Gastrocnemius medialis (tissue), 4 donors: Measurements from ENCODE around the gene RALY. TPM values are rescaled to one million over a fixed set of nuclear protein-coding genes. Genes with fewer than 3 reads are reported as not detected.
A peak's percentile ranks its signal among the peaks of the same experiment; 100 is the strongest.

Source experiments
- ATAC-seq, 2 donors: fragments of 150-250 bp; one replicate each; pipeline ENCODE4 v1.9.1; 2016
- DNase-seq, 2 donors: peaks; one replicate each; pipeline ENCODE4 v3.0.0-alpha.2; 2019
- H3K27ac ChIP-seq, 4 donors: fragments of 200-600 bp; sonication (generic); 1 replicate in 1 of 4; 2 replicates in 3 of 4; pipeline ENCODE4 v1.5.1; 2016 to 2018; ENCODE audit warnings: mild to moderate bottlenecking in 2 of 4, moderate library complexity in 1 of 4
- H3K27me3 ChIP-seq, 3 donors: fragments of 200-600 bp; sonication (generic) in 2 of 3; 1 replicate in 1 of 3; 2 replicates in 2 of 3; pipeline versions ENCODE4 v1.5.1 to v1.6.0; 2016 to 2019; ENCODE audit warnings: mild to moderate bottlenecking in 1 of 3, moderate library complexity in 1 of 3
- H3K36me3 ChIP-seq, 2 donors: fragments of 200-600 bp; sonication (generic) in 1 of 2; one replicate each; pipeline ENCODE4 v1.5.1; 2017 to 2018
- H3K4me1 ChIP-seq, 2 donors: fragments of 200-600 bp; sonication (generic) in 1 of 2; one replicate each; pipeline ENCODE4 v1.5.1; 2016 to 2017; ENCODE audit warnings: mild to moderate bottlenecking in 2 of 2
- H3K4me3 ChIP-seq, 4 donors: fragments of 200-600 bp; sonication (generic) in 3 of 4; 1 replicate in 1 of 4; 2 replicates in 3 of 4; pipeline ENCODE4 v1.5.1; 2016 to 2019; ENCODE audit warnings: mild to moderate bottlenecking in 2 of 4
- H3K9me3 ChIP-seq, 3 donors: fragments of 200-600 bp; sonication (generic) in 2 of 3; 1 replicate in 1 of 3; 2 replicates in 2 of 3; pipeline ENCODE4 v1.5.1; 2016 to 2019
- CTCF ChIP-seq, 5 experiments: fragments of 450-650 bp in 3 of 5; fragments of 200-600 bp in 2 of 5; sonication (generic) in 2 of 5; IDR thresholded peaks in 4 of 5; conservative IDR thresholded peaks in 1 of 5; 1 replicate in 4 of 5; 2 replicates in 1 of 5; pipeline ENCODE4 v1.5.1; 2016 to 2019; ENCODE audit warnings: antibody characterized with exemption in 5 of 5, mild to moderate bottlenecking in 3 of 5, moderate library complexity in 3 of 5
- POLR2A ChIP-seq, 2 donors: fragments of 450-650 bp; IDR thresholded peaks; one replicate each; pipeline ENCODE4 v1.6.1; 2017; ENCODE audit warnings: antibody characterized with exemption in 2 of 2, mild to moderate bottlenecking in 2 of 2, moderate library complexity in 2 of 2
- in situ Hi-C, 4 donors: fragments of 200-750 bp; cut with MboI; loops; one replicate each; pipeline versions ENCODE4 v1.15.0 to v1.8.0; 2017; ENCODE audit warnings: low sequenced_read_pairs in 4 of 4
- intact Hi-C: fragments of 100-400 bp; cut with DNase I; formaldehyde crosslinking; loops from one replicate; pipeline ENCODE4 v1.15.1; 2023; ENCODE audit warnings: low total_unique reads
- total RNA-seq, 4 donors: library from RNA; depleted of rRNA; stranded (reverse); fragments of >200 nt; gene quantifications; one replicate each; pipeline versions ENCODE4 v1.1.0 to v1.2.3, GENCODE V29; 2016

The RALY gene
- total RNA-seq, 4 donors from 2014 or later = 69.0 to 119 (median 93.1) TPM

- no peak overlapping the region for H3K4me3 ChIP-seq
- ATAC-seq (peak; percentile 82 to 86), DNase-seq (peak; percentile 85 to 88)
- H3K27ac ChIP-seq = peak overlapping the region; percentile 58 to 75 (median 72)
- intact Hi-C loops (loop anchor here (1.0 kb wide), 1 partner anchor 29 kb away; the partner anchor contains the start of gene EIF2S2), in situ Hi-C loops (loop anchor here in 1 of 4 donors (10.0 kb wide), 1 partner anchor 88 kb away; the partner anchor contains the start of gene RALY)
- H3K4me1 ChIP-seq = peaks cover 19 to 23% of the 10 kb centered on the region in 2 donors
- no peaks in the 10 kb centered on the region for H3K27me3 ChIP-seq
- H3K36me3 ChIP-seq = peaks cover 0 to 55% of the 10 kb centered on the region in 2 donors
- H3K9me3 ChIP-seq = no peaks in the 10 kb centered on the region
- TF ChIP-seq POLR2A (IDR thresholded peaks at IDR 0.05) = no peak
- peak in 2 of 5 experiments; percentile 15 to 26 for TF ChIP-seq CTCF (IDR thresholded peaks at IDR 0.05 in 4 of 5, conservative IDR thresholded peaks at IDR 0.05 in 1 of 5)
Measured at GRCh38 chr20:34083137-34083536, 89.4 kb downstream of the RALY start.

GRCh38 chr20:34083781-34084180 is 90.1 kb downstream of the RALY start:
- DNase-seq (no peak), ATAC-seq (no peak)
- Histone ChIP-seq H3K27me3 (no peaks in the 10 kb centered on the region), H3K36me3 (peaks cover 0 to 55% of the 10 kb centered on the region in 2 donors), H3K4me1 (peaks cover 19 to 23% of the 10 kb centered on the region in 2 donors), H3K27ac (peak overlapping the region; percentile 58 to 75 (median 72)), H3K9me3 (no peaks in the 10 kb centered on the region), H3K4me3 (no peak overlapping the region)
- TF ChIP-seq POLR2A (IDR thresholded peaks at IDR 0.05) = no peak
- no peak for TF ChIP-seq CTCF (IDR thresholded peaks at IDR 0.05 in 4 of 5, conservative IDR thresholded peaks at IDR 0.05 in 1 of 5)
- in situ Hi-C loops (loop anchor here in 1 of 4 donors (10.0 kb wide), 1 partner anchor 89 kb away; the partner anchor contains the start of gene RALY), intact Hi-C loops (loop anchor here (1.0 kb wide), 1 partner anchor 29 kb away; the partner anchor contains the start of gene EIF2S2)

GRCh38 chr20:34084227-34084923 is 90.7 kb downstream of the RALY start:
- DNase-seq (peak in 1 of 2 donors; percentile 40), ATAC-seq (peak; percentile 59 to 69)
- intact Hi-C loops = no loop called here
- no peaks in the 10 kb centered on the region for H3K9me3 ChIP-seq
- in situ Hi-C loops = loop anchor here in 1 of 4 donors (10.0 kb wide), 1 partner anchor 90 kb away; the partner anchor contains the start of gene RALY
- peaks cover 0 to 55% of the 10 kb centered on the region in 2 donors for H3K36me3 ChIP-seq
- no peaks in the 10 kb centered on the region for H3K27me3 ChIP-seq
- TF ChIP-seq CTCF (IDR thresholded peaks at IDR 0.05 in 4 of 5, conservative IDR thresholded peaks at IDR 0.05 in 1 of 5) (no peak), POLR2A (IDR thresholded peaks at IDR 0.05) (no peak)
- peaks cover 19 to 23% of the 10 kb centered on the region in 2 donors for H3K4me1 ChIP-seq
- peak overlapping the region; percentile 26 to 74 (median 64) for H3K27ac ChIP-seq
- H3K4me3 ChIP-seq = no peak overlapping the region

- H3K4me3 ChIP-seq = no peak overlapping the region
- no peaks in the 10 kb centered on the region for H3K27me3 ChIP-seq
- ATAC-seq (no peak), DNase-seq (no peak)
- no peaks in the 10 kb centered on the region for H3K9me3 ChIP-seq
- TF ChIP-seq POLR2A (IDR thresholded peaks at IDR 0.05) (no peak), CTCF (IDR thresholded peaks at IDR 0.05 in 4 of 5, conservative IDR thresholded peaks at IDR 0.05 in 1 of 5) (no peak)
- in situ Hi-C loops (loop anchor here in 1 of 4 donors (10.0 kb wide), 1 partner anchor 91 kb away; the partner anchor contains the start of gene RALY), intact Hi-C loops (no loop called here)
- H3K4me1 ChIP-seq = peaks cover 29 to 30% of the 10 kb centered on the region in 2 donors
- H3K36me3 ChIP-seq = peaks cover 0 to 55% of the 10 kb centered on the region in 2 donors
- no peak overlapping the region for H3K27ac ChIP-seq
Measured at GRCh38 chr20:34085544-34086040, 91.9 kb downstream of the RALY start.
